Gastrocnemius medialis (tissue), 4 donors: ENCODE results near the gene SSTR5. TPM values are rescaled to one million over a fixed set of nuclear protein-coding genes. Genes with fewer than 3 reads are reported as not detected.

ENCODE experiments used
- ATAC-seq, 2 donors: fragments of 150-250 bp; one replicate each; pipeline ENCODE4 v1.9.1; 2016
- DNase-seq, 2 donors: peaks; one replicate each; pipeline ENCODE4 v3.0.0-alpha.2; 2019
- H3K27ac ChIP-seq, 4 donors: fragments of 200-600 bp; sonication (generic); 1 replicate in 1 of 4; 2 replicates in 3 of 4; pipeline ENCODE4 v1.5.1; 2016 to 2018; ENCODE audit warnings: mild to moderate bottlenecking in 2 of 4, moderate library complexity in 1 of 4
- H3K27me3 ChIP-seq, 3 donors: fragments of 200-600 bp; sonication (generic) in 2 of 3; 1 replicate in 1 of 3; 2 replicates in 2 of 3; pipeline versions ENCODE4 v1.5.1 to v1.6.0; 2016 to 2019; ENCODE audit warnings: mild to moderate bottlenecking in 1 of 3, moderate library complexity in 1 of 3
- H3K36me3 ChIP-seq, 2 donors: fragments of 200-600 bp; sonication (generic) in 1 of 2; one replicate each; pipeline ENCODE4 v1.5.1; 2017 to 2018
- H3K4me1 ChIP-seq, 2 donors: fragments of 200-600 bp; sonication (generic) in 1 of 2; one replicate each; pipeline ENCODE4 v1.5.1; 2016 to 2017; ENCODE audit warnings: mild to moderate bottlenecking in 2 of 2
- H3K4me3 ChIP-seq, 4 donors: fragments of 200-600 bp; sonication (generic) in 3 of 4; 1 replicate in 1 of 4; 2 replicates in 3 of 4; pipeline ENCODE4 v1.5.1; 2016 to 2019; ENCODE audit warnings: mild to moderate bottlenecking in 2 of 4
- H3K9me3 ChIP-seq, 3 donors: fragments of 200-600 bp; sonication (generic) in 2 of 3; 1 replicate in 1 of 3; 2 replicates in 2 of 3; pipeline ENCODE4 v1.5.1; 2016 to 2019
- POLR2A ChIP-seq, 2 donors: fragments of 450-650 bp; IDR thresholded peaks; one replicate each; pipeline ENCODE4 v1.6.1; 2017; ENCODE audit warnings: antibody characterized with exemption in 2 of 2, mild to moderate bottlenecking in 2 of 2, moderate library complexity in 2 of 2
- in situ Hi-C, 4 donors: fragments of 200-750 bp; cut with MboI; loops; one replicate each; pipeline versions ENCODE4 v1.15.0 to v1.8.0; 2017; ENCODE audit warnings: low sequenced_read_pairs in 4 of 4
- intact Hi-C: fragments of 100-400 bp; cut with DNase I; formaldehyde crosslinking; loops from one replicate; pipeline ENCODE4 v1.15.1; 2023; ENCODE audit warnings: low total_unique reads
- total RNA-seq, 4 donors: library from RNA; depleted of rRNA; stranded (reverse); fragments of >200 nt; gene quantifications; one replicate each; pipeline versions ENCODE4 v1.1.0 to v1.2.3, GENCODE V29; 2016
- TF ChIP-seq, protein P1 (sequence below), 5 experiments: fragments of 450-650 bp in 3 of 5; fragments of 200-600 bp in 2 of 5; sonication (generic) in 2 of 5; IDR thresholded peaks in 4 of 5; conservative IDR thresholded peaks in 1 of 5; 1 replicate in 4 of 5; 2 replicates in 1 of 5; pipeline ENCODE4 v1.5.1; 2016 to 2019; ENCODE audit warnings: antibody characterized with exemption in 5 of 5, mild to moderate bottlenecking in 3 of 5, moderate library complexity in 3 of 5

Gene SSTR5
- total RNA-seq, 4 donors from 2014 or later = 0.24 to 1.3 (median 0.33) TPM; not detected in 1

DNA sequence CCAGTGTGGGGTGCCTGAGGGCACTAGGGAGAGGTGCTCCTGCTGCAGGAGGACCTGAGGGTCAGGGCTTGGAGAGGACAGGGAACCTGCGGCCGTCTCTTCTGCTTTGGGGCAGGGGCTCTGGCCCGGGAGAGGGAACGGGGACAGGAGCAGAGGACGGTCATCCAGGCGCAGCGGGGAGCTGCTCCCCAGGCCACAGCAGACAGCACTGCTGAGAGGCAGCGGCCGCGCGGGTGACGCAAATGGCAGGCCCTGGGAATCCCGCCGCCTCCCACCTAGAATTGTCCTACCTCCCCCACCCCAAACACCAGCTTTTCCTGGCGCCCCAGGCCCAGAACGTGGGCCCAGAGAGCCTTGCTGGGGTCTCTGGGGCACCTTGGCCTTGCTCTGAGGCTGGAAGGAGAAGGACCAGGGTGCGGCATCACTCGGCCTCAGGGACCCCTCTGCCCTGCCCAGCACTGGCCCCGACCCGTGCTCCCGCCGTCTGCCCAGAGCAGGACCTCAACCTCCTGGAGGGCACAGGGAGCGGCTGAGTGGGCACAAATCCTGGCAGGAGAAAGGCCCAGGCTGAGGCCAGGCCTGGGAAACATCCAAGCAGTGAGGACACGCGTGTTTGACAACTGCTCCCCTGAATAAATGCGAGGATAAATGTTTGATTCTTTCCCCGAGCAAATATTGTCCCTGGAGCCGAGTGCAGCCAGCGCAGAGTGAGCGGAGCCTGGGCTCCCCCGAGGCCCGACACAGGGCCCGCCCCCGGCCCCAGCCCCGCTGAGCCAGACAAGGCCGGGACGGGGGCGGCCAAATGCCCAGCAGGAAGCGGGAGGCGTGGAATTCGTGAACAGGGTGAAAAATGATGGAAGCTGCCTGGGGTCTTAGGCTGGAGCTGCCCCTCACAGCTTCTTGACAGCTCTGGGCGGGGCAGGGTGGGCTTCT is 8.5 kb downstream of the SSTR5 start:
- DNase-seq (no peak), ATAC-seq (no peak)
- in situ Hi-C loops (no loop called here), intact Hi-C loops (no loop called here)
- TF ChIP-seq, protein P1, sequence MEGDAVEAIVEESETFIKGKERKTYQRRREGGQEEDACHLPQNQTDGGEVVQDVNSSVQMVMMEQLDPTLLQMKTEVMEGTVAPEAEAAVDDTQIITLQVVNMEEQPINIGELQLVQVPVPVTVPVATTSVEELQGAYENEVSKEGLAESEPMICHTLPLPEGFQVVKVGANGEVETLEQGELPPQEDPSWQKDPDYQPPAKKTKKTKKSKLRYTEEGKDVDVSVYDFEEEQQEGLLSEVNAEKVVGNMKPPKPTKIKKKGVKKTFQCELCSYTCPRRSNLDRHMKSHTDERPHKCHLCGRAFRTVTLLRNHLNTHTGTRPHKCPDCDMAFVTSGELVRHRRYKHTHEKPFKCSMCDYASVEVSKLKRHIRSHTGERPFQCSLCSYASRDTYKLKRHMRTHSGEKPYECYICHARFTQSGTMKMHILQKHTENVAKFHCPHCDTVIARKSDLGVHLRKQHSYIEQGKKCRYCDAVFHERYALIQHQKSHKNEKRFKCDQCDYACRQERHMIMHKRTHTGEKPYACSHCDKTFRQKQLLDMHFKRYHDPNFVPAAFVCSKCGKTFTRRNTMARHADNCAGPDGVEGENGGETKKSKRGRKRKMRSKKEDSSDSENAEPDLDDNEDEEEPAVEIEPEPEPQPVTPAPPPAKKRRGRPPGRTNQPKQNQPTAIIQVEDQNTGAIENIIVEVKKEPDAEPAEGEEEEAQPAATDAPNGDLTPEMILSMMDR (IDR thresholded peaks at IDR 0.05 in 4 of 5, conservative IDR thresholded peaks at IDR 0.05 in 1 of 5) = no peak
- no peak for TF ChIP-seq POLR2A (IDR thresholded peaks at IDR 0.05)
- Histone ChIP-seq H3K9me3 (peaks cover 0 to 9% (median 4%) of the 10 kb centered on the region in 3 donors), H3K27me3 (peaks cover 64 to 77% (median 74%) of the 10 kb centered on the region in 3 donors), H3K4me1 (no peaks in the 10 kb centered on the region), H3K27ac (no peak overlapping the region), H3K4me3 (no peak overlapping the region), H3K36me3 (no peaks in the 10 kb centered on the region)

DNA sequence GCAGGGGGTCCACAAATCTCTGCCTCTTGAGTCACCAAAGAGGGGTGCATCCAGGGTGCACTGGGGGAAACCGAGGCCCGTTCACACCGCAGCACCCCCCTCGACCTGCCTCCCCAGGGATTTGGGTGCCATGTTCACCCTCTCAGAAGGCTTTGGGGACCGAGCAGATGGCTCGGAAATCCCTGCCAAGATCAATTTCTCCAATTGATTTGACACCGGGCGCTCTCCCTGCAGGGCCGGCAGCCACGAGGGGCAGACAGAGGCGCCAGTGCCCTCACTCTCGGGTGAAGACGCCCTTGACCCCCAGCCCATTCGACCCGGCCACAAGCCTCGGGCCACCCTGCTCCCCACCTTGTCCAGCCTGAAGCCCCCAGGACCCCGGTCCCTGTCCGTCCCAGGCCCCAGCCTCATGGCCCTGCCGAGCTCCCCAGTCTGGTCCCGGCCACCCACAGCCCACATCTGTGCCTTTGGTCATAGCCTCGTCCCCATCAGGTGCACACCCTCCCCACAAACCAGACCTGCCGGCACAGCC is 9.3 kb downstream of the SSTR5 start:
- ATAC-seq = no peak
- Histone ChIP-seq H3K4me3 (no peak overlapping the region), H3K4me1 (no peaks in the 10 kb centered on the region), H3K36me3 (no peaks in the 10 kb centered on the region), H3K27me3 (peaks cover 58 to 81% (median 70%) of the 10 kb centered on the region in 3 donors), H3K9me3 (peaks cover 0 to 9% (median 4%) of the 10 kb centered on the region in 3 donors), H3K27ac (no peak overlapping the region)
- intact Hi-C loops (no loop called here), in situ Hi-C loops (no loop called here)
- no peak for DNase-seq
- no peak for TF ChIP-seq POLR2A (IDR thresholded peaks at IDR 0.05)
- TF ChIP-seq, protein P1 (IDR thresholded peaks at IDR 0.05 in 4 of 5, conservative IDR thresholded peaks at IDR 0.05 in 1 of 5) = no peak

DNA sequence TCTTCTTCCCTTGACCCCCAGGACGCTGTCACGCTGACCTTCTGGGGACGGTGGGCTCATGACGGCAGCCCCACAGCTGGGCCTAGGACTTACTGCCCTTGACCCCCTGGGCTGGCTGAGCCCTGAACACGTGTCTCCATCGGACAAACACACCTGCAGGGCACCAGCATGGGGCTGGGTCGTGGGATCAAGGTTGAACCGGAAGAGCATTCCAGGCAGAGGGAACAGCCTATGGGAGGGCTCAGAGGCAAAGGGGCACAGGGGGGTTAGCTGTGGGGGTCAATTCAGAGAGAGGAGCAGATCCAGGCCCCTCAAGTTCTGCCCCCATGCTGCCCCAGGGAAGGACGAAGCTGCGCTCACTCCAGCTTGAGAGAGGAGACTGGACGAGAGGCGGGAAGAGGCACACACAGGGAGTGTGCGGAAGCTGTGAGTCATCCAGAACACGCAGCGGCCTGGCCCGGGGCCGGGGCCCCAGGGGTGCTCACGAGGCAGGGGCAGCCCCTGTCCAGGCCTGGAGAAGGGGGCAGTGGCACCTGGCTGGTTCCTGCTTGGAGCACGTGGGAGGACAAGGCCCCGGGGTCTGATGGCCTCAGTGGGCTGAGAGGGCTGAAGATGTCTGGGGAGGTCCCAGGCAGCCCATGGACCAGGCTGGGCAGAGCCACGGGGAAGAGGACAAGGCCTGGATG is 9.9 kb downstream of the SSTR5 start:
- TF ChIP-seq, protein P1 (IDR thresholded peaks at IDR 0.05 in 4 of 5, conservative IDR thresholded peaks at IDR 0.05 in 1 of 5) = no peak
- no peak for TF ChIP-seq POLR2A (IDR thresholded peaks at IDR 0.05)
- H3K27me3 ChIP-seq = peaks cover 58 to 80% (median 70%) of the 10 kb centered on the region in 3 donors
- H3K4me1 ChIP-seq = no peaks in the 10 kb centered on the region
- no peak overlapping the region for H3K4me3 ChIP-seq
- ATAC-seq = no peak
- no peak for DNase-seq
- in situ Hi-C loops (no loop called here), intact Hi-C loops (no loop called here)
- H3K27ac ChIP-seq = no peak overlapping the region
- H3K9me3 ChIP-seq = peaks cover 0 to 9% (median 4%) of the 10 kb centered on the region in 3 donors
- no peaks in the 10 kb centered on the region for H3K36me3 ChIP-seq

DNA sequence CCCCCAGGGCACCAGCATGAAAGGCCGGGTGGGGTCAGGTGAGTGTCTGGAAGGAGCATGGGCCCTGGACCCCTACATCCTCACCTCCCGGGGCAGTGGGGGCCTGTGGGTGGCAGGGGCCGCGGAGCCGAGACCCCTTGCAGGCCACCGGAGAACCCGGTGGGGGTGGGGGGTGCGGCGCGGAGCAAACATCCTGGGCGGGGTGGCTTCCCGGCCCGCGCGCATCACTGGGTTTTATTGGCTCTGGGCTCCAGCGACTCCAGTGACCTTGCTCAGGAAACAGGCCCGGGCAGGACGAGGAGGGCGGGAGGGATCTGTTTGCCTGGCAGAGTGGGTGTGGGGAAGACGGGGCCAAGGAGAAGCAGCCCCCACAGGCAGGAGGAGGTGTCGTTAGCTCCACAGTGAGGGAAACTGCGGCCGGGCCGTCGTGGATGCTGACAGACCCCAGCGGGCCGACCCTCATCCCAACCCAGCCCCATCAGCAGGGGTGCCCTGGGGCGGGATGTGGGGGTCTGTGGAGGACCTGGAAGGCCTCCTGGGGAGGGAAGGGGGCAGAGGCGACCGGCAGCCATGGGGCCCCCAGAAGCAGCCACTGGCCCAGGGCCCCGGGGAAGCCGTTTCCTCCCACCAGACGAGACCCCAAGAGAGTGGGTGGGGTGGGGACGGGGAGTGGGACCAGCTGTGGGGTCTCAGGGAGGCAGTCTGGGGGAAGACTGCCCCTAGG is 10.6 kb downstream of the SSTR5 start:
- Histone ChIP-seq H3K9me3 (peaks cover 0 to 9% (median 4%) of the 10 kb centered on the region in 3 donors), H3K36me3 (no peaks in the 10 kb centered on the region), H3K4me1 (no peaks in the 10 kb centered on the region), H3K27me3 (peaks cover 53 to 80% (median 71%) of the 10 kb centered on the region in 3 donors), H3K27ac (no peak overlapping the region), H3K4me3 (no peak overlapping the region)
- TF ChIP-seq, protein P1 (IDR thresholded peaks at IDR 0.05 in 4 of 5, conservative IDR thresholded peaks at IDR 0.05 in 1 of 5) = no peak
- TF ChIP-seq POLR2A (IDR thresholded peaks at IDR 0.05) = no peak
- intact Hi-C loops (no loop called here), in situ Hi-C loops (no loop called here)
- ATAC-seq (no peak), DNase-seq (no peak)
